ENCODE results near the gene PLXNA2.

Gene PLXNA2

DNA sequence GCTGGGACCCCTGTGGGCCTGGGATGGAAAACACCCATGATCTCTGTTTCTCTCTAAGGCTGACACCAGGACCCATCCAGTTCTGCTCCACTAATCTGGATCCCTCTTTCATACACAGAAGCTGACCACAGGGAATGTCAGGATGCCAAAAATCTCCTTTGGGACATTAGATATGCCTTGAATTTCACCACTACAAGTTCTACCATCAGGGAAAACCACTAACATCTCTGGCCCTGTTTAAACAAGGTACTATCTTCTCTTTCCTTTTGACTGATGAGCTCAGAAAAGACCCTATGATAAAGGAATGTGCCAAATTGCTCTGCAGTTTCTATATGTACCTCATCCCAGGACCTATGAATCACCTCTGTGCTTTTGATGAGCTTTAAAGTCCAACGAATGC is 10.2 kb upstream of the PLXNA2 start:
- Histone ChIP-seq H3K4me2 (ENCODE audit: low read length) (no peak overlapping the region), H4K8ac (ENCODE audit: low read depth, low read length) (no peak overlapping the region), H3K23ac (ENCODE audit: low read length) (no peak overlapping the region), H3K4me1 (ENCODE audit: control insufficient read depth, low read depth, low read length) (peaks cover 10% of the 10 kb centered on the region), H3K27ac (ENCODE audit: low read depth, low read length) (no peak overlapping the region), H3K4me3 (ENCODE audit: low read length) (no peak overlapping the region), H3K27me3 (ENCODE audit: insufficient read depth, low read length, poor library complexity) (no peaks in the 10 kb centered on the region), H3K36me3 (ENCODE audit: control insufficient read depth, insufficient read depth, low read length) (no peaks in the 10 kb centered on the region), H3K9ac (ENCODE audit: low read length) (no peak overlapping the region), H4K5ac (ENCODE audit: low read length) (no peak overlapping the region), H2BK120ac (ENCODE audit: low read depth, low read length) (no peak overlapping the region), H3K79me1 (ENCODE audit: low read length) (no peaks in the 10 kb centered on the region), H3K56ac (ENCODE audit: low read length) (no peak overlapping the region), H2BK15ac (replicated peaks; ENCODE audit: low read depth) (no peak overlapping the region), H2BK5ac (ENCODE audit: low read length) (no peak overlapping the region), H3K79me2 (ENCODE audit: control insufficient read depth, insufficient read depth, low read length) (no peaks in the 10 kb centered on the region), H2AK5ac (ENCODE audit: low read length) (no peak overlapping the region), H3K4ac (ENCODE audit: low read depth, low read length) (no peak overlapping the region), H3K18ac (ENCODE audit: low read length) (no peak overlapping the region)
- no peak for DNase-seq
- no CpG with 5 or more reads among the region's 1 CpG for WGBS (ENCODE audit: extremely low coverage, insufficient coverage, low lambda C conversion rate)

DNA sequence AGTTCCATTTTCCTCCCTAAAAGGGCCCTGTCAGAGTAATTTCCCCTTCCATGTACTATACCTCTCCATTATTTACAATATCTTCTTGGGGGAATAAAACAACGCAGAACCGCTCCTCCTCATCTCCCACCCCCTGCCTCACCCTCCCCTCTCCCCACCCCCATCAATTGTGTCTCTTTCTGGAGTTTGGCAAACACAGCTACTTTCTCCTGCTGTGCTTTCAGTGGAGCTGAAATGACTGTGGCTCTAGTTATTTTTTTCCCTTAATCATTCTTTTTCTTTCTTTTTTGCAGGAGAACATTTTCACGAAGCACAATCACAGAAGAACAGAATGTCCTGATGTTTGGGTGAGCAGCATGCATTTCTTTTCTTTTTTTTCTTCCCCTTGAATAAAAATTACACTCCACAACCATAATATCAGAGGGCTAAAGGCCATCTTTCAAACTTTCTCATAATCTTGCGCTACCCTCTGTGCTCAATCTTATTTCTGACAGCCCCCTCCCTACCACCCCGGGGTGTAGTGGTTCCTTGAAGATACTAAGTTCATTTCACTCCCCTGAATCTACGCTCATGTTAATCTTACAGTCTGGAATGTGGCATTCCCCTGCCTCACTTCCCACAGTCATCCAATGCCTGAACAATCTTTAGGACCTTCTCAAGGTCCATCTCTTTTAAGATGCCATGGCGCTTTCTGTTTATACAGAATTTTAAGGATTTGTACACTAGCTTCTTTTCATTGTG is 8.8 kb upstream of the PLXNA2 start:
- Histone ChIP-seq H2BK5ac (ENCODE audit: low read length) (peak overlapping the region; percentile 69), H3K18ac (ENCODE audit: low read length) (no peak overlapping the region), H3K27me3 (ENCODE audit: insufficient read depth, low read length, poor library complexity) (no peaks in the 10 kb centered on the region), H3K4me1 (ENCODE audit: control insufficient read depth, low read depth, low read length) (peaks cover 10% of the 10 kb centered on the region), H3K56ac (ENCODE audit: low read length) (peak overlapping the region; percentile 59), H3K79me2 (ENCODE audit: control insufficient read depth, insufficient read depth, low read length) (no peaks in the 10 kb centered on the region), H3K4ac (ENCODE audit: low read depth, low read length) (no peak overlapping the region), H2BK15ac (replicated peaks; ENCODE audit: low read depth) (no peak overlapping the region), H3K36me3 (ENCODE audit: control insufficient read depth, insufficient read depth, low read length) (no peaks in the 10 kb centered on the region), H2AK5ac (ENCODE audit: low read length) (peak overlapping the region; percentile 71), H3K4me3 (ENCODE audit: low read length) (no peak overlapping the region), H3K9ac (ENCODE audit: low read length) (peak overlapping the region; percentile 25), H3K79me1 (ENCODE audit: low read length) (no peaks in the 10 kb centered on the region), H4K5ac (ENCODE audit: low read length) (no peak overlapping the region), H4K8ac (ENCODE audit: low read depth, low read length) (no peak overlapping the region), H2BK120ac (ENCODE audit: low read depth, low read length) (no peak overlapping the region), H3K23ac (ENCODE audit: low read length) (no peak overlapping the region), H3K4me2 (ENCODE audit: low read length) (no peak overlapping the region), H3K27ac (ENCODE audit: low read depth, low read length) (no peak overlapping the region)
- WGBS (ENCODE audit: extremely low coverage, insufficient coverage, low lambda C conversion rate): no CpG with 5 or more reads among the region's 7 CpGs
- DNase-seq: no peak

DNA sequence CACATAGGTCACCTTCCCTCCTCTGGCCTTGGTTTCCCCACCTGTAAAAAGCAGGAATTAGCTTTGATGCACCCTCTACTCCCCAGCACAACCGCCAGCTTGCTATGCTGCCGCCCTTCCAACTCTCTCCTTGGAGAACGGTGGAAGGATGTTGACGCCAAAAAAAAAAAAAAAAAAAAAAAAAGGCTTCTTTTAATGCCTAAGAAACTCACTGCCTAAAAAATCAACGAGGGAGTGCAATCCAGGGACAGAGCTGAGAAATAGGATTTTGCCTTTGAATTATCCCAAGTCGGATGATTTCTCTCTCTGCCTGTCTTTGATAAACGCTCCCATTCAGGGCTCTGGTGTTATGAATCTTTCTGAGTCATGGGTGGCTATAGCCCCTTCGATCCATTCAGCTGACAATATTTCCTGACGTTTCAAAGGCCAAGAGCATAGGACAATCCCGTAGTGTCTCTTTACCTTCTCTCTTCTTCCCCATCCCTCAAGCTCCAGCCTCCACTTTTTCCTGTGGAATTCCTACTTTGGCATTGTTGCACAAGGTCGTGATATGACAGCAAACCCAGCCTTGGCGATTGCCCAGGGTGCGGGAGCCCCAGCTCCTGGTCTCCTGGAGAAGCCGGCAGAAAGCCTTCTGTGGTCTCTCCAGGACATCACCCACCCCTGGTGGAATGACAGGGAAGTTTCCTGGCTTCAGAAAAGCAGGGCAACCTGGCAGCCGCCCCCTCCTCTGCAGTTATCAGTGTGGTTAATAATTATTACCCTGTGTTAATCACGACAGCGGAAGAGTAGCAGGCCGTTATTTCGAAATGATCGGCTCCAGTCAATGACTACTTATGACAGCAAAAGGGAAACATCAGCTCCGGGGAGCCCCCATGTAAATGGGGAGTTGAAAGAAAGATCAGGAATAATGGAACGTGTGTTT is 8.0 kb upstream of the PLXNA2 start:
- DNase-seq: peak; percentile 89
- peak overlapping the region; percentile 54 for H3K18ac ChIP-seq (ENCODE audit: low read length)
- H3K4me1 ChIP-seq (ENCODE audit: control insufficient read depth, low read depth, low read length): peaks cover 10% of the 10 kb centered on the region
- H3K27me3 ChIP-seq (ENCODE audit: insufficient read depth, low read length, poor library complexity): no peaks in the 10 kb centered on the region
- peak overlapping the region; percentile 77 for H3K56ac ChIP-seq (ENCODE audit: low read length)
- no peak overlapping the region for H4K8ac ChIP-seq (ENCODE audit: low read depth, low read length)
- no peak overlapping the region for H2BK15ac ChIP-seq (replicated peaks; ENCODE audit: low read depth)
- H2AK5ac ChIP-seq (ENCODE audit: low read length): peak overlapping the region; percentile 66
- no peak overlapping the region for H3K27ac ChIP-seq (ENCODE audit: low read depth, low read length)
- no peaks in the 10 kb centered on the region for H3K36me3 ChIP-seq (ENCODE audit: control insufficient read depth, insufficient read depth, low read length)
- peak overlapping the region; percentile 56 for H3K9ac ChIP-seq (ENCODE audit: low read length)
- no peak overlapping the region for H3K4me3 ChIP-seq (ENCODE audit: low read length)
- no peak overlapping the region for H3K4ac ChIP-seq (ENCODE audit: low read depth, low read length)
- WGBS (ENCODE audit: extremely low coverage, insufficient coverage, low lambda C conversion rate): no CpG with 5 or more reads among the region's 22 CpGs
- no peak overlapping the region for H3K23ac ChIP-seq (ENCODE audit: low read length)
- H3K4me2 ChIP-seq (ENCODE audit: low read length): peak overlapping the region; percentile 33
- no peaks in the 10 kb centered on the region for H3K79me1 ChIP-seq (ENCODE audit: low read length)
- H2BK120ac ChIP-seq (ENCODE audit: low read depth, low read length): no peak overlapping the region
- no peak overlapping the region for H2BK5ac ChIP-seq (ENCODE audit: low read length)
- no peak overlapping the region for H4K5ac ChIP-seq (ENCODE audit: low read length)
- no peaks in the 10 kb centered on the region for H3K79me2 ChIP-seq (ENCODE audit: control insufficient read depth, insufficient read depth, low read length)

DNA sequence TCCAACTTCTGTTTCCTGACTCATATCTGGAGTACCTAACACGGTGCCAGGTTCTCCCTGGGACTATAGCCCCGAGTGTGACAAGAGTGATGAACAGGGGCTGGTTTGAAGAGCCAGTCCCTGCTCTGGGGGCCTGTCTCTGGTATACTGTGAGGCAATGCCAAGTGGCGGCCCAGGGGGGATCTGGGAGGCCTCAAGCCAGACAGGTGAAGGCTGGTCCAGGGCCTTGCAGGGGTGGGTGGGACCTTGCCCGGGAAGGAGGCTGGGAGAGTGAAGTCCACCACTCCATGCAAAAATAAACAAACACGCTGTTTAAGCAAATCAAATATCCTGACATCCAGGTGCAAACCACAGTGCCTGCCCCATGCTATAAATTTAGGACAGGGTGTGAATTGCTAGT is 6.8 kb upstream of the PLXNA2 start:
- no CpG with 5 or more reads among the region's 5 CpGs for WGBS (ENCODE audit: extremely low coverage, insufficient coverage, low lambda C conversion rate)
- no peaks in the 10 kb centered on the region for H3K79me2 ChIP-seq (ENCODE audit: control insufficient read depth, insufficient read depth, low read length)
- no peak for DNase-seq
- no peak overlapping the region for H2BK15ac ChIP-seq (replicated peaks; ENCODE audit: low read depth)
- no peak overlapping the region for H3K9ac ChIP-seq (ENCODE audit: low read length)
- H3K79me1 ChIP-seq (ENCODE audit: low read length): no peaks in the 10 kb centered on the region
- H3K4me1 ChIP-seq (ENCODE audit: control insufficient read depth, low read depth, low read length): peaks cover 10% of the 10 kb centered on the region
- H2BK5ac ChIP-seq (ENCODE audit: low read length): no peak overlapping the region
- H3K4me2 ChIP-seq (ENCODE audit: low read length): no peak overlapping the region
- no peak overlapping the region for H2BK120ac ChIP-seq (ENCODE audit: low read depth, low read length)
- H4K8ac ChIP-seq (ENCODE audit: low read depth, low read length): no peak overlapping the region
- H3K4ac ChIP-seq (ENCODE audit: low read depth, low read length): no peak overlapping the region
- no peak overlapping the region for H3K27ac ChIP-seq (ENCODE audit: low read depth, low read length)
- no peak overlapping the region for H4K5ac ChIP-seq (ENCODE audit: low read length)
- no peak overlapping the region for H2AK5ac ChIP-seq (ENCODE audit: low read length)
- H3K36me3 ChIP-seq (ENCODE audit: control insufficient read depth, insufficient read depth, low read length): no peaks in the 10 kb centered on the region
- H3K4me3 ChIP-seq (ENCODE audit: low read length): no peak overlapping the region
- peak overlapping the region; percentile 38 for H3K56ac ChIP-seq (ENCODE audit: low read length)
- H3K23ac ChIP-seq (ENCODE audit: low read length): no peak overlapping the region
- no peaks in the 10 kb centered on the region for H3K27me3 ChIP-seq (ENCODE audit: insufficient read depth, low read length, poor library complexity)
- no peak overlapping the region for H3K18ac ChIP-seq (ENCODE audit: low read length)

DNA sequence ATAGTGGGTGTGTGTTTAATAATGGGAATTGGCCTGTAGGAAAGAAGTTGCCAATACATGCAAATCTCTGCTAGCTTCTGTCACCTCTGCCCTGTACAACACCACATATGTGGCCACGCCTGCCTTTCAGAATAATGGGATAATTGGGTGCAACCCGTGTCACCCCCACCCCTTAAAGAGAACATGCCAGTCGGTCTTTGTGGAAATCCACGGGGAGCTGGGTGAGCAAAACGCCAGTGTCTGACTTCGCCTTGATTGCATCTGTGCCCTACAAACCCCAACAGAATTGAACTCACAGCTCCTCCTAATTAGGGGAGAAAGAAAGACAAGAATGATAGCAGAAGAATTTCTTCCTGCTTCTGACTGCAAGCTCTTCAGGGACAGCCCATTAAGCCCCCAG is 6.4 kb upstream of the PLXNA2 start:
- Histone ChIP-seq H2AK5ac (ENCODE audit: low read length) (no peak overlapping the region), H3K36me3 (ENCODE audit: control insufficient read depth, insufficient read depth, low read length) (no peaks in the 10 kb centered on the region), H3K4me2 (ENCODE audit: low read length) (no peak overlapping the region), H3K4me3 (ENCODE audit: low read length) (no peak overlapping the region), H4K8ac (ENCODE audit: low read depth, low read length) (no peak overlapping the region), H3K79me1 (ENCODE audit: low read length) (no peaks in the 10 kb centered on the region), H3K18ac (ENCODE audit: low read length) (no peak overlapping the region), H4K5ac (ENCODE audit: low read length) (no peak overlapping the region), H3K27me3 (ENCODE audit: insufficient read depth, low read length, poor library complexity) (no peaks in the 10 kb centered on the region), H3K4me1 (ENCODE audit: control insufficient read depth, low read depth, low read length) (peaks cover 8% of the 10 kb centered on the region), H3K27ac (ENCODE audit: low read depth, low read length) (no peak overlapping the region), H2BK120ac (ENCODE audit: low read depth, low read length) (no peak overlapping the region), H2BK5ac (ENCODE audit: low read length) (no peak overlapping the region), H3K4ac (ENCODE audit: low read depth, low read length) (no peak overlapping the region), H3K9ac (ENCODE audit: low read length) (no peak overlapping the region), H2BK15ac (replicated peaks; ENCODE audit: low read depth) (no peak overlapping the region), H3K79me2 (ENCODE audit: control insufficient read depth, insufficient read depth, low read length) (no peaks in the 10 kb centered on the region), H3K56ac (ENCODE audit: low read length) (peak overlapping the region; percentile 38), H3K23ac (ENCODE audit: low read length) (no peak overlapping the region)
- DNase-seq: no peak
- no CpG with 5 or more reads among the region's 6 CpGs for WGBS (ENCODE audit: extremely low coverage, insufficient coverage, low lambda C conversion rate)

All from mesendoderm (in vitro differentiated cells).